Neuron (in vitro differentiated cells): Measurements from ENCODE around the gene NDST1.

Experiments
- H2AFZ ChIP-seq: one replicate; pipeline ENCODE4 v1.6.1; 2013; ENCODE audit warnings: low read depth, mild to moderate bottlenecking, inconsistent platforms, low read length, moderate library complexity
- H3K27me3 ChIP-seq: one replicate; pipeline ENCODE4 v1.6.1; 2013; ENCODE audit warnings: low read length; ENCODE audit not compliant: insufficient read depth
- H3K36me3 ChIP-seq: one replicate; pipeline ENCODE4 v1.6.1; 2013; ENCODE audit warnings: low read length; ENCODE audit not compliant: insufficient read depth
- H3K4me1 ChIP-seq: one replicate; pipeline ENCODE4 v1.6.1; 2013; ENCODE audit warnings: low read length; ENCODE audit not compliant: insufficient read depth
- H3K4me3 ChIP-seq: 2 replicates; pipeline ENCODE4 v1.5.1; 2013; ENCODE audit warnings: mild to moderate bottlenecking, low read length, moderate library complexity
- H3K9me3 ChIP-seq: one replicate; pipeline ENCODE4 v1.6.1; 2013; ENCODE audit warnings: low read length

NDST1 gene

DNA sequence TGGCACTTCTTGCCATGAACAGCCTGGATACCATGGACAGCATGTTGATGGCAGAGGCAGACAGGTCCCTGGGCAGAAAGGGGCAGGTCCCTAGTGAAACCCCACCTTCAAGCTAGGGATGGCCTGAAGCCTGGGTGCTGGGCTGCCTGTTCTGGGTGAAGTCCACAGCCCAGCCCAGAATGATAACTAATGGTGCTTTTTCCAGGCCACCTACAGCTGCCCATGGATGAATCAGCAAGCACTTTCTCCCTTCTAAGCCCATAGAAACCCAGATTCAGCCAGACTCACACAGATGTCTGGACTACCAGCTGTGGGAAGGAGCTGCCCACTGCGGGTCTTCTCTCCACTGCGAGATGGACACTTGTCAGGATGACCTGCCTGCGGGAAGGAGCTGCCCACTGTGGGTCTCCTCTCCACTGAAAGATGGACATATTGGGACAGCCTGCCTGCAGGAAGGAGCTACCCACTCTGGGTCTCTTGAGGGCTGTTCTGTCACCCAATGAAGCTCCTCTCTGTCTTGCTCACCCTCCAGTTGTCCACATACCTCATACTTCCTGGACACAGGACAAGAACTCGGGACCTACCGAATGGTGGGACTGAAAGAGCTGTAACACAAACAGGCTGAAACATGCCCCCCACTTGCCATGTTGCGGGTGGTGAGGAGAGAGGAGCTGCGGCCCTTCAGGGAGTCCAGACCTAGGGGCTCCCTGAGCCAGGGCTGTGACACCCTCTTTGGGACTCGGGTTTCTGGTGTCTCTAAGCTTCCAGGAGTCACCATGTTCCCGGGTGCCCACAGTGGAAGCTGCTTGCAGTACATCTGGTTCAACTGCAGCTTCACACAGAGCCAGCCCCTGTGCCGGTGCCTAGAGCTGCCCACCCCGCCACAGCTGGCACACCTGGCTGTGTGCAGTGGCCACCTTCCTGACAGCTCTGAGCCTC lies 71.8 kb downstream of the NDST1 start:
- H3K9me3 ChIP-seq, result no peaks in the 10 kb centered on the region
- H3K4me3 ChIP-seq, result no peak overlapping the region
- H2AFZ ChIP-seq, result no peak overlapping the region
- peaks cover 17% of the 10 kb centered on the region for H3K27me3 ChIP-seq
- H3K4me1 ChIP-seq, result peaks cover 3% of the 10 kb centered on the region
- H3K36me3 ChIP-seq, result no peaks in the 10 kb centered on the region

DNA sequence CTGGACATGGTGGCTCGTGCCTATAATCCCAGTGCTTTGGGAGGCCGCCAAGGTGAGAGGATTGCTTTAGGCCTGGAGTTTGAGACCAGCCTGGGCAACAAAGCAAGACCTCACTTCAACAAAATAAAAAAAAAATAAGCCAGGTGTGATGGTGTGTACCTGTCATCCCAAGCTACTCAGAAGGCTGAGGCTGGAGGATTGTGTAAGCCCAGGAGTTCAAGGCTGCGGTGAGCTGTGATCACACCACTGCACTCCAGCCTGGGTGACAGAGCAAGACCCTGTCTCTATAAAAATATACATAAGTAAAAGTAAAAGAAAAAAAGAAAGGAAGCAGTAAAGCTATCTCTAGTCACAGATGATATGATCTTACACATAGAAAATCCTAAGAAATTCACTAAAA lies 73.0 kb downstream of the NDST1 start:
- Histone ChIP-seq H3K36me3 (no peaks in the 10 kb centered on the region), H3K9me3 (no peaks in the 10 kb centered on the region), H3K27me3 (peaks cover 17% of the 10 kb centered on the region), H3K4me3 (no peak overlapping the region), H3K4me1 (peaks cover 3% of the 10 kb centered on the region), H2AFZ (no peak overlapping the region)

DNA sequence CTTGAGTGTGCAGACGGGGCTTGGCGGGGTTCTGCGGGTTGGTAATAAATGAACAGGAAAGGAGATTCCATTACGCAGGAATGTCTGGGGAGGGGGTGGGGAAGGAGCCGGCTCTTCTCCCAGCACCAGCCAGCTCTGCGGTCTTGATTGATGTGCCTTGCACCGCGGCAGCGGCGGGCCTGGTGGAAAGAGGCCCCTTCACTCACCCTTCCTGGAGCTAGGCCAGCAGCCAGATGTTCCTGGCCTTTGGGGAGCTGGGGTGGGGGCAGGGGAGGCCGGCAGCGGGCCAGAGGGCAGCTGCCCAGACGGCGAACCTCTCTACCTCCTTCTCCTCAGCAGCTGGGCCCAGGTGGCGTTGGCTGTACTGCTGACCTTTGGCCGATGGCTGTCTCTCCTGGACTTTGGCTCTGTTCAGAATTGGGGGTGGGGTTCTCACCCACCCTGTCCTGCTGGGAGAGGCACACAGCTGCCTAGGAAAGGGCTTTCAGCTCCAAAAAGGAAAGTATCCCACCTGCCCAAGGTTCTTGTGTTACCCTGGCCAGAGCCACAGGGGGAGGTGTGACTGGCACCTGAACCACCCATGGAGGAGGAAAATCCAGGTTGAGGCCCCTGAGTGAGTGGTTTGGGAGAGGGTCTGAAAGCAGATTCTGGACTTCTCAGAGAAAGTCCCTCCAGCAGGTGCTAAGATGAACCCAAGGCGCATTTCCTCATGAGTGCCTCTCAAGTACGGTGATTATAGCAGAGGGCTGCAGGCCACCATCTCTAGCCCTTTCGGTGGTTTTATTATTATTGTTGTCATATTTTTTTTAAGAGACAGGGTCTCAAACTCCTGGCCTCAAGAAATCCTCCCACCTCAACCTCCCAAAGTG lies 74.5 kb downstream of the NDST1 start:
- Histone ChIP-seq H3K4me1 (peaks cover 3% of the 10 kb centered on the region), H3K4me3 (no peak overlapping the region)

DNA sequence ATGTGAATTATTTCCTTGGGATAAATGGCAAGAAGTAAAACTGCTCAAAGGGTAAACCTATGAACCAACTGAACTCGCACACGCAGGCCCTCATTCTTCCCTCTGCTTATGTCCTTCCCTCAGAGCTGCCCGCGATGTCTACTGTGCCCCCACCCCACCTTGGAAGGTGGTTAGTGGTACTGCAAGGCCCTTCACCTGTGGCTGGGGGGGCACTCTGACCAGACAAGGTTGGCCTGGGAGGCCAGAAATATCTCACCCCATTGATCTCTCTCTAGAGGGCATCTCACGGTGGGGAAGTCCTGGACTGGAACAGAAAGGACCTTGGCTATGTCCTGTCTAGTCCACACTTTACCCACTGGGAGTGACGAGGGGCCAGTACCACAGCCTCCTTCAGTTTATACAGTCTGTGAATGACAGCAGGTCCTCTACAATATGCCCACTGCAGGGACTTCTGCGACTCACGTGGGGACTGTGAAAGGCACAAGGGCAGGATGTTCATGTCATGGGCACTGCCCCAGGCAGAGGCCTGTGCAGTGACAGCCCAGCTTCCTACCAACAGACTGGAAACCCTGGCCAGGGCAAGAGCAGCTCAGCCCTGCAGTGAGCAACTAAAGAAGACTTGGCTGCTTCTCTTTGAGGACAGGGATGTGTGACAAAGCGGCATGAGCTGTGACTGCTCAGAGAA lies 75.8 kb downstream of the NDST1 start:
- Histone ChIP-seq H3K4me3 (no peak overlapping the region), H3K4me1 (peaks cover 3% of the 10 kb centered on the region), H3K36me3 (no peaks in the 10 kb centered on the region), H2AFZ (no peak overlapping the region), H3K27me3 (peaks cover 17% of the 10 kb centered on the region), H3K9me3 (no peaks in the 10 kb centered on the region)

More for the DNA sequence above, 74.5 kb downstream of the NDST1 start:
- Histone ChIP-seq H2AFZ (no peak overlapping the region), H3K9me3 (no peaks in the 10 kb centered on the region), H3K27me3 (peaks cover 17% of the 10 kb centered on the region), H3K36me3 (no peaks in the 10 kb centered on the region)

DNA sequence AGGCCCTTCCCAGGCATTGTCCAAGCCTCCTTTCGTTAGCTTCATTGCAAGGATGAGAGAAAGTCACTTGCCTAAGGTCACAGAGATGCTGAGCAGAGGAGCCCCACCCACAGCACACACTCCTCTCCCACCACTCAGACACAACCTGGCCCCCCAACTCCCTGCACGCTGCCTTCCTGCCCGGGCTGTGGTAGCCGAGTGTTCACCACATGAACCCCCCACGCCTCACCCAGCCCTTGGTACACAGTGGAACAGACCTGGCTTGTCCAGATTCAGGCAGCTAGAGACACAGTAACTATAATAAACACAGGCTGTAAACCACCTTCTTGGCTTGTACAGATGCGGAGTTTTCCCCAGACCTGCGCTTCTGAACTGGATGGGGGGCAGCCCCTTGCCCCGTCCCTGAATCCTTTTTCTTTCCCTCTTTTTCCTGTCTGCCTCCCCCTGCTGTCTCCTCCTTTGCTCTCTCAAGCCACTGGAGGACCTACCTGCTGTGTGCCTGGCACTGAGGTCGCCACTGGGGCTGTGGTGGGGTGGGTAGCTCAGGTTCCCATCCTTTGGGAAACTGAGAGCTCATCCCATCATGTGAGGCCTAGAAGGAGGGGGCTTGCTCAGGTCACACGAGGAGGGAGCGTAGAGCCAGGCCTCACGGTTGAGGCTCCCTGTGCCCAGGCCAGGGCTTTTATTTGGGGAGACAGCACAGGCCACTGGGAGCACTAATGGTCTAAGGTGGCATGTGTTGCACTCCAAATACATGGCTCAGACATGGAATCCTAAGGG lies 76.8 kb downstream of the NDST1 start:
- Histone ChIP-seq H3K27me3 (peaks cover 17% of the 10 kb centered on the region), H3K4me3 (no peak overlapping the region), H3K4me1 (peaks cover 3% of the 10 kb centered on the region), H3K9me3 (no peaks in the 10 kb centered on the region), H2AFZ (no peak overlapping the region), H3K36me3 (no peaks in the 10 kb centered on the region)

DNA sequence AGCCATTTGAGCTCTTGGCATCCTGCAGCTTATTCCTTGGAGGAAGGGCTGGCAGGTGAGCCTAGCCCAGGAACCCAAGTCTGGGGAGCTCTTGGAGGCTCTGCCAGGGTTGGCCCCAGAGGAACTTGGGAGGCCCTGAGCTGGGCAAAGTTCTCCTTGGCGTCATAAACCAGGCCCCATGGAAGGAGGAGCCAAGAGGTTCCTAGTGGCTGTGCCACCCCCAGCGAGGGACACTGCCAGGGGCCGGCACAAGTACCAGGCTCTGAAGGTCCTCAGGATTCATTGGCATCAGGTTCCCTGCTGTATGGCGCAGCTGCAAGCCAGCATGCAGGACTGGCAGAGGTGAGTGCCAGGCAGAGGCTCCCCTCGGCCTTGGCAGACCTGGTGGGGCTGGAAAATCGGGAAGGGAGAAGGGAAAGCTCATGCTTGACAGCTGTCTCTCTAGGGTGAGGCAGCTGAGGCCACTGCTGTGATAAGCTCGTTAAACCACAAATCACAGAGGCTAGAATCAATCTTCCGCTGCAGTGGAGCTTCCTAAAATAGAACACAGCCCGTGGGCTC lies 77.9 kb downstream of the NDST1 start:
- peaks cover 5% of the 10 kb centered on the region for H3K4me1 ChIP-seq
- no peaks in the 10 kb centered on the region for H3K36me3 ChIP-seq
- H3K9me3 ChIP-seq, result no peaks in the 10 kb centered on the region
- H2AFZ ChIP-seq, result no peak overlapping the region
- H3K4me3 ChIP-seq, result no peak overlapping the region
- H3K27me3 ChIP-seq, result peaks cover 13% of the 10 kb centered on the region

DNA sequence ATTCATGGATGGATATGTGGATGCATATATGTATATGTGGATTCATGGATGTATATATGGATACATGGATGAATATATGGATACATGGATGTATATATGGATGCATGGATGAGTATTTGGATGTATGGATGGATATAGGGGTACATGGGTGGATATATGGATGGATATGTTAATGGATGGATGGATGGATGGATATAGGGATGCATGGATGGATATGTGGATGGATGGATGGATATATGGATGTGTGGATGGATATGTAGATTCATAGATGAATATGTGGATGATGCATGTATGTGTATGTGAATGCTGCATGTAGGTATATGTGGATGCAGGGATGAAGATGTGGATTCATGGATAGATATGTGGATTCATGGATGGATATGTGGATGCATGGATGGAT lies 79.1 kb downstream of the NDST1 start:
- H3K4me1 ChIP-seq, result peaks cover 12% of the 10 kb centered on the region
- peaks cover 11% of the 10 kb centered on the region for H3K27me3 ChIP-seq
- H3K4me3 ChIP-seq, result no peak overlapping the region
- no peaks in the 10 kb centered on the region for H3K36me3 ChIP-seq
- H3K9me3 ChIP-seq, result no peaks in the 10 kb centered on the region
- H2AFZ ChIP-seq, result no peak overlapping the region

DNA sequence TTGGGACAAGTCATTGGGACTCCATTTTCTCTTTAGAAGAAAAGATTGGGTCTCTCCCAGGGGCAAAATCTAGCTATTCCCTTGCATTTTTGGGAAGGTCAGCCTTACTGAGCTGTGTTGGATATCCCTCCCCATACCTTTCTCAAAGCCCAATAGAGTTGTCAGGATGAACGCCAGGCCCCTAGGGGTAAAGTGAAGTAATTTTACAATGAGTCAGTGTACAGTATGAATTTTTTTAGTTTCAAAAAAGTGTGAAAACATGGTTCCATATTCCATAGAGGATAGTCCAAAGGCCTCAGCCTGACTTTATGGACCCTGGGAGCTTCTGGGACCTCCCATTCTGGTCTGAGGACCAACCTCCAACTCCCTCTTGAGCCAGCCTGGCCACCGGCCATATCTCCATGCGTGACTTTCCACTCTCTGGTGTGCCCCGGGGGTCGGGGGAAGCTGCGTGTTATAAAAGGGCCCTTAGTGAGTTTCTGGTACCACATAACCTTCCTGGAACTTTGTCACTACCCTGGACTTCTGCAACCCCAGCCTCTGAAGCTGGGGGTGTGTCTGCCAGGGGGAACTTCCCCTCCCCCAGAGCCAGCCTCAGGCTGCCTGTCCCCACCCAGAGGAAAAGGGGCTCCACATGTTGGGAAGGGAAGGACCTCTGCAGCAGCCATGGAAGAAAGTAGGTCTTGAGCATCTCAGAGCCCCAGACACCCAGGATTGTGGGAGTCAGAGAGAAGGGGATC lies 80.1 kb downstream of the NDST1 start:
- Histone ChIP-seq H3K4me1 (peaks cover 9% of the 10 kb centered on the region), H3K4me3 (no peak overlapping the region), H3K27me3 (peaks cover 6% of the 10 kb centered on the region), H2AFZ (no peak overlapping the region), H3K36me3 (no peaks in the 10 kb centered on the region), H3K9me3 (no peaks in the 10 kb centered on the region)

DNA sequence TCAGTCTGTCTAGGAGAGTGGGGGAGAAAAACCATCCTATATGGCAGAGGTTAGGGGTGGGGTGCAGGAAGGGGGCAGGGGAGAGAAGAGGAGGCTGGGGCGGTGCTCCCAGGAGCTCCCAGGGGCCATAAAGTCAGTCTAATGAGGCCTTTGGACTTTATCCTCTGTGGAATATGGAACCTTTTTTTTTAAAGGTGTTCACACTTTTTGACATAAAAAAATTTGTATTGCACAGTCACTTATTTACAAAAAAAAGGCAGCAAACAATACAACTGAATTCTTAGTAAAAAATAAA lies 80.6 kb downstream of the NDST1 start:
- Histone ChIP-seq H2AFZ (no peak overlapping the region), H3K36me3 (no peaks in the 10 kb centered on the region), H3K27me3 (peaks cover under 1% of the 10 kb centered on the region), H3K4me3 (no peak overlapping the region), H3K4me1 (peaks cover 9% of the 10 kb centered on the region), H3K9me3 (no peaks in the 10 kb centered on the region)

DNA sequence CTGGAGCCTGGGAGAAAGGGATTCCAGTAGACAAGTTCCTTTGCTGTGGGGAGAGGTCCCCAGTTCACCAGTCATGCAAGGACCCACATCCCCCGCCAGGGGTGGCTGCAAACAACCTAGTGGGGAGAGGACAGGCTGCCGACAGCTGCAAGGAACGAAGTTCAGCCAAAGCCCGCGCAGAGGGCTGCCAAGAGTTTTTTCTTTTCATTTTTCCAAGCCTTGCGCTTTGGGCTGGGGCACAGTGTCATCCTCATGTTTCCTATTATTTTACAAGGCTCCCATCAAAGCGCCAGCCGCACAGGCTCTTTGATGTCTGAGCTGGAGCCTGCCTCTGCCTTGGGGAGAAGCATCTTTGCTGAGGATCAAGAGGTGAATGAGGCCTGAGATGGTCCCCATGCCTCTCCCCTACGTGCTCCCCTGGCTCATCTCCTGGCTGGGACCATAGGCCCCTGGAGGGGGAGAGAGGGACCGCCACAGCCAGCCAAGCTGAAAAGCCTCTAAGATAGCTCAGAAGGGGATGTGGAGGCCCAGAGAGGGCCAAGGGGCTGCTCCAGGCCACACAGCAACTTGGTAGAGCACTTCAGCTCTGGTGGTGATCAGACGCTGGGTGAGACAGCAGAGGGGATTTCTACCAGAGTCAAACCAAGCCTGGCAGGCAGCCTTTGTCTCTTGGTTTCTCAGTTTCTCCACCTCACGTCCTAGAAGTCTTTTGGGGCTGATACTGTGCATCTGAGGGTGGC lies 82.1 kb downstream of the NDST1 start:
- Histone ChIP-seq H3K27me3 (no peaks in the 10 kb centered on the region), H2AFZ (no peak overlapping the region), H3K9me3 (no peaks in the 10 kb centered on the region), H3K4me1 (peaks cover 9% of the 10 kb centered on the region), H3K36me3 (no peaks in the 10 kb centered on the region), H3K4me3 (no peak overlapping the region)

DNA sequence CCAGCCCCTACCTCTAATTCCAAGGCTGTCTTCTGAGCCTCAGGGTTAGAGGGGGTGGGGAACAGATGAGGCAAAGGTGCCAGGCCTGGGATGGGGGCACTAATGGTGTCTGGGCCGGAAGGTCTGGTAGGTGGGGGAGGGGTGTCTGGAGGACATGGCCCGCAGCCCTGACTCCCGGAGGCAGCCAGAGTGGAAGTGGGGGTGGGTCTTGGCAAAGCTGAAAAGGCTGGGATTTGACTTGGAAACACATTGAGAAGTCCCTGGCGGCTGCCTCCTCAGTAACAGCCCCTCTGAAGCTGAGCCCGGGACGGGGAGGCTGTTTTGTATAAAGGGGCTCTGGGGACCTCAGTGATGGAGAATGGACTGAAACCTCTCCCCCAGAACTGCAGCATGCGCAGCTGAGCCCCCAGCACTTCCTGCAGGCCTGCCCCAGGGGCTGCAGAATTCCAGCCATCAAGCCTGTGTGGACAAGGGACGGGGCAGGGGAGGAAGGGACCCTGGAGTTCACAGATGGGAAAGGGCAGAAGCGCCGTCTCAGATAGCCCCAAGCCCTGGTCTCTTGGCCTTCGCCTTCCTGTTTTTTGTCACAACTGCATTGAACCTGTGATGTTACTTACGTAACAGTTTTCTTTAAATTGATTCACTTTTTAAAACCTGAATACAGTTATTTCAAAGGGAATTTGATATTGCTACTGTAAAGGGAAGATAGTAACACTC lies 83.2 kb downstream of the NDST1 start:
- H2AFZ ChIP-seq, result no peak overlapping the region
- no peak overlapping the region for H3K4me3 ChIP-seq
- H3K4me1 ChIP-seq, result peaks cover 17% of the 10 kb centered on the region
- no peaks in the 10 kb centered on the region for H3K9me3 ChIP-seq
- H3K27me3 ChIP-seq, result no peaks in the 10 kb centered on the region
- H3K36me3 ChIP-seq, result no peaks in the 10 kb centered on the region
